ENCODE data around the gene ZKSCAN5.

ZKSCAN5 gene

DNA sequence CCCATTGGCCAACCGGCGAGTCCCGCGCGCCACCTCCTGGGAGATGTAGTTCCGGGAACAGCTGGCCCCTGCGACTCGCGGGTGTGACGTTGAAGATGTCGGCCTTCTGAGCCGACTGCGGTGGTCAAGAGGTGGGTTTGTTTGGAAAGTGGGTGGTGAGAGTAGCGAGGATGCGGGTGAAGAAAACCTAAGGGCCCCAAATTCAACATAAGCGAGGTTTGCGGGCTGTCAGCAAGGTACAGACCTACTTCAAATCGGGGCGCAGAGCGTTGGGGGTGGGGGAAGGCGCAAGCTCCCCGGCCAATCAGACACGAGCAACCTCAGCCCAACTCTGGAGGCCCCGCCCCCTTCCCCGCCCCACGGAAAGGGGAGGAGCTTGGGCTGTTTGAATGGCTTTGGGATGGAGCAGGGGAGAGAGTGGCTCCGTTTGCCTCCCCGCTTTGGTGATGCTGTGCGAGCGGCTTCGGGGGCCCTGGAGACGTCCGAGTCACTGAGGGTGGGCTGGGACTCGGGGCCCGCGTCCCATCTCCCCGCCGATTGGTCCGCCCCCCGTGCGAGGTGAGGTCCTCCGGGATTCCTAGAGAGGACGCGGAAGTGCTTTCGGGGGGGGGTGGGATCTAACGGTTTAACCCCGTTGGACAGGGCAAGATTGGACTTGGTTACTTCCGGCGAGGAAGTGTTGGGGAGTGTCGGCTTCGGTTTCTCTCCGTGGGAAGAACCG lies at the start of gene ZKSCAN5:
Gene ZKSCAN5 (plus strand): TSS at position 60 of the 721 bp plus-strand sequence. CDS start 1,383 bp downstream, outside the sequence.
- Mint-ChIP-seq H3K4me3 (peak within 1 kb of the TSS; percentile 96), H3K27me3 (ENCODE audit: low read depth) (no peaks in the 10 kb centered on the region), H3K36me3 (ENCODE audit: low read depth) (peaks cover 22% of the 10 kb centered on the region), H3K9me3 (peaks cover 3% of the 10 kb centered on the region), H3K4me1 (ENCODE audit: low read depth) (peaks cover 20% of the 10 kb centered on the region), H3K27ac (peak within 1 kb of the TSS; percentile 96)

DNA sequence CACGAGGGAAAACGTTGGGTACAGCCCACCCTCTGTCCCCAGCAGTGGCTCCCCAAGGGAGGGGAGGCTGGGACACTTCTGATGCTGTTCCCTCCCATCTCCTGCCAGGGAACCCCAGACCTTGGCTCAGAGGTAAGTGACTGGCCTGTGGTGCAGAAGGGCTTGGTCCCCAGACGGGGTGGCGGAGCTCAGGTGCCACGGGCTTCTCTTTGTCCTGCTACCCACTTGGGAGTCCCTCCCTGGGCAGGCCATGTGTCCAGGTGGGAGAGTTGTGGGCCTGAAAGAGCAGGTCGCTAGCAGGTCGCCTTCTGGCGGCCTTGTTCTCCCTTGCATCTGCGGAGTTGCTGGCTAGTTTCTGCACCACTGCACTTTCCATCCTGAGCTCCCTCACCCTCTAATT lies 48.6 kb upstream of the ZKSCAN5 start:
- no peak overlapping the region for H3K27ac Mint-ChIP-seq
- H3K27me3 Mint-ChIP-seq (ENCODE audit: low read depth) = no peaks in the 10 kb centered on the region
- no peaks in the 10 kb centered on the region for H3K9me3 Mint-ChIP-seq
- H3K4me3 Mint-ChIP-seq = no peak overlapping the region
- H3K4me1 Mint-ChIP-seq (ENCODE audit: low read depth) = peaks cover 9% of the 10 kb centered on the region
- H3K36me3 Mint-ChIP-seq (ENCODE audit: low read depth) = peaks cover 32% of the 10 kb centered on the region

DNA sequence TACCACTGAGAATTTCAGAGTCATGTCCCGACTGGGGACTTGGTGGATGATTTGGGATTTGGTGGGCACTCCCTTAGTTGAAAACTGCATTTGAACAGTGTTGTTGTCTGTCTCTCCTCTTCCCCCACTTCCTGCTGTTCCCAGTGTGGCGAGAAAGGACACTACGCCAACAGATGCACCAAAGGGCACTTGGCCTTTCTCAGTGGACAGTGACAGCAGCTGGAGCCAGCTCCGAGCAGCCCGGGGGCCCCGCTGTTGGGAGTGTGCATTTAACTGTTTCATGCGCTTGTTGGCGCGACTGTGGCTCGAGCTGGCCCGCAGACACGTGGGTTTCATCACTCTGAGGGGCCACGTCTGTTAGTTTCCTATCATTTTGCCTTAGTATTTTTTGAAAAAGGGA lies 48.2 kb upstream of the ZKSCAN5 start:
- H3K36me3 Mint-ChIP-seq (ENCODE audit: low read depth) = peaks cover 28% of the 10 kb centered on the region
- H3K9me3 Mint-ChIP-seq = no peaks in the 10 kb centered on the region
- H3K27me3 Mint-ChIP-seq (ENCODE audit: low read depth) = no peaks in the 10 kb centered on the region
- H3K4me1 Mint-ChIP-seq (ENCODE audit: low read depth) = peaks cover 12% of the 10 kb centered on the region
- H3K27ac Mint-ChIP-seq = no peak overlapping the region
- no peak overlapping the region for H3K4me3 Mint-ChIP-seq

DNA sequence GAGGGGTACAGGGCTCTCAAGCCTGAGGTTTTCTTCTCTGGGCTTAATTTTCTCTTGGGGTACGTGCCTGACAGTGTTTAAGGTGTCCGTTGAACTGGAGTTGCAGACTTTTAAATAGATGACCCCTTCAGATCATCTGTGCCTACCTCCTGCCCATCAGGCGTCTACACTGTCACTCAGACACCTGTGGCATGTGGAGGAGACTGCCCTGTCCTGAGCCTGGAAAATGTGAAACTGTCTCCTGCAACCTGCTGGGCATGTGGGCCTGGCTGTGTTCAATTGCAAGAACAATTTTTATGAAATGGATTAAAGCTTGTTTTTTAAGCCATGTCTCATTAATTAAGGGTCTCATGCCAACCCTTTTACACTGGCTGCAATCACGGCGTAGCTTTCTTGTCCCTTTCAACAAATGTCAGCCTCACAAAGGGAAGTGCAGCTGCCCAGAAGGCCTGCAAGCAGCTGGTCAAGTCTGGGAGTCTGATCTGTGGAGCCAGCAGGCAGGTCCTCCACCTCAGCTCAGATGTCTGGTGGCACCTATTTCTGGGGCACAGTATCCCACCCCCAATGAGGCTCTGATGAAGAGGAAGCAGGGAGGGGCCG lies 47.3 kb upstream of the ZKSCAN5 start:
- Mint-ChIP-seq H3K9me3 (no peaks in the 10 kb centered on the region), H3K27me3 (ENCODE audit: low read depth) (no peaks in the 10 kb centered on the region), H3K36me3 (ENCODE audit: low read depth) (peaks cover 28% of the 10 kb centered on the region), H3K4me3 (no peak overlapping the region), H3K27ac (no peak overlapping the region), H3K4me1 (ENCODE audit: low read depth) (peaks cover 13% of the 10 kb centered on the region)

DNA sequence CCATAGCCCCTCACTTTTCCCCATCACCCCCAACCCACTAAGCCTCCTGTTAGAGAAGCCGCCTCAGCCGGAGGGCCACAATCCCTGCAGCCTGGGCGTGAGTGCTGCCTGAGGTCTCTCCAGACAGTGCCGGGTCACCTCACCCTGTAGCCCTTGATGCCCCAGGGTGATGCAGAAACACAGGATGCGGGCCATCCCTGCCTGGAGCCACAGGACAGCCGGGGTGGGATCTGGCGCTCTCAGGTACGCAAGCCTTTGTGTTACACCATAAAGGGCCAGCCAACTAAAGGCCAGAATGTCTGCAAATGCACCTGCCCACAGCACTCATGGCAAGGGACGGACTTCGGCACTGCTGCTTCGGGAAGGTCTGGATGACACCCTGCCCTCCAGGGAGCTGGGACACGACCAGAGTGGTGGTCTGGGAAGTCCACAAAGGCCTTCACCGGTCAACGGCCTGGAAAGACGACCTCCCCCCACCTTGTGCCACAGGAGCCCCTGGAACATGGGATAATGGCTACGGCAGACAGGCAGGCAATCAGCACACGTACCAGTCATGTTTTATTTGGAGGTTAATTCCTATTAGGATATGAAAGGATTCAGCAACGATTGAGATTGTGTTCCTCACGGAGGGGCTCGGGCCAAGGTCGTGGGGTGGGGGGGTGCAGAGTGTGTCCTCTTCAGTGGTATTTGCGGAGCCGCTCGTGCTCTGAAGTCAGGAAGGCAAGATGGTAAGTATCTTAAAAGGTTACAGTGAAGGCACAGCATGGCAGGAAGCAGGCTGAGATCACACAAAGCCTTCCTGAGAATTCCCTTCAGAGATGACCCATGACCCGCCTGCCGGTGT lies 46.6 kb upstream of the ZKSCAN5 start:
- no peaks in the 10 kb centered on the region for H3K27me3 Mint-ChIP-seq (ENCODE audit: low read depth)
- no peak overlapping the region for H3K4me3 Mint-ChIP-seq
- peaks cover 31% of the 10 kb centered on the region for H3K36me3 Mint-ChIP-seq (ENCODE audit: low read depth)
- H3K27ac Mint-ChIP-seq = no peak overlapping the region
- peaks cover 13% of the 10 kb centered on the region for H3K4me1 Mint-ChIP-seq (ENCODE audit: low read depth)
- H3K9me3 Mint-ChIP-seq = no peaks in the 10 kb centered on the region

DNA sequence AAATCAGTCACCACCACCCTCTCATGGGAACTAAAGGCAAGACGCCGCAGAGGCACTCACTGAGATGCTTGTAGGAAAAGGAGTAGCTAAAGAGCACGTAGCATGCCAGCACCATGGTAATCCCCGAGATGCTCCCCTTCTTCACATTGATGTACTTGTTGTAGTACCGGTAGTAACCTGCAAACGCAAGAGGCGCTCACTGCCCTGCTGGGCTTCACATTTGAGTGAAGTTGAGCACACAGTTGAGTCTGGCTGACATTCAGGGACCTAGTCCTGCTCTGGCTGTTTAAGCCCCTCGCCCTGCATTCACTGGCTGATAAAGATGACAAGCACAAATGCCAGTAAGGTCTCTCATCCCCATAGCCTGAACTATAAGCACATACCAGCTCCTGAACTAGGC lies 45.4 kb upstream of the ZKSCAN5 start:
- peaks cover 29% of the 10 kb centered on the region for H3K36me3 Mint-ChIP-seq (ENCODE audit: low read depth)
- no peak overlapping the region for H3K27ac Mint-ChIP-seq
- H3K4me3 Mint-ChIP-seq = no peak overlapping the region
- H3K27me3 Mint-ChIP-seq (ENCODE audit: low read depth) = no peaks in the 10 kb centered on the region
- H3K9me3 Mint-ChIP-seq = no peaks in the 10 kb centered on the region
- peaks cover 16% of the 10 kb centered on the region for H3K4me1 Mint-ChIP-seq (ENCODE audit: low read depth)

DNA sequence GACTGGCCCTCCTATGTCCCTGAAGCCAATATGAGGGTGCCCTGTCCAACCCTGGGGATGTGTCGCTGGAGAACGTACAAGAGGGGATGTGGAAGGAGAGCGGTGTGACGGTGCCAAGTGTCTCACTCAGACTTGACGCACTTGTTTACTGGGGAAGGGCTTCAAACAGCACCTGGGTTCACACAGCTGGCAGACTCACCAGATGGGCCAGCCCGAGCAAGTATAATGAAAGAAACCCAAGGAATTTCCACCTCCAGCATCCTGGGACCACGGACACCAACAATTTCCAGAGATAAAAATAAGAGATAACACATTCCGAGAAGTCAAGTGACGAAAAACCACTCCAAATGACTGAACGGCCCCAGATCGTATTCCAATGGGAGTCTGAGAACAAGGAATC lies 43.8 kb upstream of the ZKSCAN5 start:
- Mint-ChIP-seq H3K27me3 (ENCODE audit: low read depth) (no peaks in the 10 kb centered on the region), H3K9me3 (no peaks in the 10 kb centered on the region), H3K4me1 (ENCODE audit: low read depth) (peaks cover 21% of the 10 kb centered on the region), H3K4me3 (no peak overlapping the region), H3K27ac (no peak overlapping the region), H3K36me3 (ENCODE audit: low read depth) (peaks cover 28% of the 10 kb centered on the region)

DNA sequence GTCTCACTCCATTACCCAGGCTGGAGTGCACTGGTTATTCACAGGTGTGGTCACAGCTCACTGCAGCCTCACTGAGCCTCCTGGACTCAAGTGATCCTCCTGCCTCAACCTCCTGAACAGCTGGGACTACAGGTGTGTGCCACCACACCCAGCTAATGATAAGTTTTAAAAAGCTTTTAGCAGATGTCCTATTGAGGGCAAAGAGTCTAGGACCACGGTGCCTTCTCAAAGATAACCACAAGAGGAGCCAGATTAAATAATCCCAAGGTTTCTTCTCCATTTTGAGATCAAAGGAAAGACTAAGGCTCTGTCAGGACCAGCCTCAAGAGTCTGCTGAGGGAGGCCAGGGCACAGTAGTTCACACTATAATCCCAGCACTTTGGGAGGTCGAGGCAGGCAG lies 43.2 kb upstream of the ZKSCAN5 start:
- H3K9me3 Mint-ChIP-seq = no peaks in the 10 kb centered on the region
- peaks cover 24% of the 10 kb centered on the region for H3K4me1 Mint-ChIP-seq (ENCODE audit: low read depth)
- H3K4me3 Mint-ChIP-seq = no peak overlapping the region
- peaks cover 31% of the 10 kb centered on the region for H3K36me3 Mint-ChIP-seq (ENCODE audit: low read depth)
- no peak overlapping the region for H3K27ac Mint-ChIP-seq
- H3K27me3 Mint-ChIP-seq (ENCODE audit: low read depth) = no peaks in the 10 kb centered on the region

DNA sequence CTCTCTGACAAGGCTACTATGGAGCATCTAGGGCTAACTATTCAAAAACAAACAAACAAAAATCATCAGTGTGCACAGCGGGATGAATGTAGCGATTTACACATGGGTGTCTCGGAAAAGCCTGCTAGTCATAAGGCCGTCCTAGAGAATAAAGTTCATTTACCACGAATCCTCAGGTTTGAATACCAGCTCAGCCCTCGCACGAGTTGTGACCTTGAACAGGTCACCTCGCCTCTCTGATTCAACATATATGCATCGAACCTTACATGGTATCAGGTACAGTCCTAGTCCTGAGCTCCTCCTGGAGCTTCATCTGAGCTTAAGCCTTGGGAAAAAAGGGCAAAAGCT lies 39.1 kb upstream of the ZKSCAN5 start:
- peaks cover 18% of the 10 kb centered on the region for H3K36me3 Mint-ChIP-seq (ENCODE audit: low read depth)
- H3K27ac Mint-ChIP-seq = peak overlapping the region; percentile 92
- H3K4me3 Mint-ChIP-seq = peak overlapping the region; percentile 96
- peaks cover 3% of the 10 kb centered on the region for H3K27me3 Mint-ChIP-seq (ENCODE audit: low read depth)
- no peaks in the 10 kb centered on the region for H3K9me3 Mint-ChIP-seq
- H3K4me1 Mint-ChIP-seq (ENCODE audit: low read depth) = peaks cover 24% of the 10 kb centered on the region

DNA sequence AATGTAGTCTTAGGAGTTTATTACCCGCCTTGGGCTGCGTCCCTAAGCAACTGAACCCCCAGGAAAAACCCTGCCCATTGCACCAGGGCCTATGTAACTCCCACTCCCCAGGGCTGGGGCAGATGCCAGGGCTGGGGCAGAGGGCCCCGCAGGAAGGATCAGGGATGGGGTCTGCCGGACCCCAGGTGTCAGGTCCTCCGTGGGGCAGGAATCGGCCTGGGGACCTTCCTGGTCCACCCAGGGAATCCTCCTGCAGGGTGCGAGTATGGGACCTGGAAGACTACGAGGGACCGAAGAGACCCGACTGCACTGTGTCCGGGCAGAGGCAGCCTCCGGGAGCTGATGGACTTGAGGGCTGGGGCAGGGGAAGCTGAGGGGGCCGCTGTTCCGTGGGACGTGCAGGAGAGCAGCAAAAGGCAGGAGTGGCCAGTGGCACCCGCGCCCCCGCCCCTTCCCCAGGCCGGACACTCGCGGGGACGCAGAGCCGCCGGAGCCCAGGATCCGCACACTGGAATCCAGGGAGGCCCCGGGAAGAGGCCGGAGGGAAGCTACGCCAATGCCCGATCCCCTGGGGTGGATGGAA lies 36.0 kb upstream of the ZKSCAN5 start:
- Mint-ChIP-seq H3K27me3 (ENCODE audit: low read depth) (peaks cover 3% of the 10 kb centered on the region), H3K9me3 (no peaks in the 10 kb centered on the region), H3K4me1 (ENCODE audit: low read depth) (peaks cover 22% of the 10 kb centered on the region), H3K27ac (no peak overlapping the region), H3K4me3 (no peak overlapping the region), H3K36me3 (ENCODE audit: low read depth) (peaks cover 15% of the 10 kb centered on the region)

DNA sequence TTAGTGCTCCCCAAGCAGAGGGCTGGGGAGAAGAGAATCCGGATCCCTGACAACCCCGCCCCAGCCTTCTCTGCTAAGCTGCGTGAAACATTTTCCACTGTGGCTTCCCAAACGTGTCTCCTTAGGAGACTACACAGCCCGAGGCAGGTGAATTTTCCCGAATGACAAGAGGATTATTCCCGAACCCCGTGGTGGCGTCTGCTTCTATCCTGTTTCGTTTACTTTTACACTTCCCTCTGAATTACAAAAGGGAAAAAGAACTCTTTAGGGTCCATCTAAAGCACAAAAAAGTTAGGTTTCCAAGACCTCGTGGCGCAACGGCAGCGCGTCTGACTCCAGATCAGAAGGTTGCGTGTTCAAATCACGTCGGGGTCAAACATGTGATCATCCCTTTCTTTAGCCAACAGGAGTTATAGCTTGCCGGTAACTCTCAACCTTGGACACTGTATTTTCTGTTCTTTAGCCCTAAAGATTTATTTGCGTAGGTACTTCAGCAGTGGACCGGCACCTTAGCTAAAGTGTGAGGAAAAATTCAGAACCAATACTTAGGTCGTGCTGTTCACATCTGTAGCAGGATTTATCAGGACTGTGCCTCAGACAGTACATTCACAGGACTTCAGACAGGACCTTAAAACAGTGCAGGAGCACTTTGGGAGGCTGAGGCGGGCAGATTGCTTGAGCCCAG lies 34.9 kb upstream of the ZKSCAN5 start:
- Mint-ChIP-seq H3K4me3 (no peak overlapping the region), H3K36me3 (ENCODE audit: low read depth) (peaks cover 11% of the 10 kb centered on the region), H3K4me1 (ENCODE audit: low read depth) (peaks cover 21% of the 10 kb centered on the region), H3K27me3 (ENCODE audit: low read depth) (peaks cover 3% of the 10 kb centered on the region), H3K9me3 (no peaks in the 10 kb centered on the region), H3K27ac (no peak overlapping the region)

DNA sequence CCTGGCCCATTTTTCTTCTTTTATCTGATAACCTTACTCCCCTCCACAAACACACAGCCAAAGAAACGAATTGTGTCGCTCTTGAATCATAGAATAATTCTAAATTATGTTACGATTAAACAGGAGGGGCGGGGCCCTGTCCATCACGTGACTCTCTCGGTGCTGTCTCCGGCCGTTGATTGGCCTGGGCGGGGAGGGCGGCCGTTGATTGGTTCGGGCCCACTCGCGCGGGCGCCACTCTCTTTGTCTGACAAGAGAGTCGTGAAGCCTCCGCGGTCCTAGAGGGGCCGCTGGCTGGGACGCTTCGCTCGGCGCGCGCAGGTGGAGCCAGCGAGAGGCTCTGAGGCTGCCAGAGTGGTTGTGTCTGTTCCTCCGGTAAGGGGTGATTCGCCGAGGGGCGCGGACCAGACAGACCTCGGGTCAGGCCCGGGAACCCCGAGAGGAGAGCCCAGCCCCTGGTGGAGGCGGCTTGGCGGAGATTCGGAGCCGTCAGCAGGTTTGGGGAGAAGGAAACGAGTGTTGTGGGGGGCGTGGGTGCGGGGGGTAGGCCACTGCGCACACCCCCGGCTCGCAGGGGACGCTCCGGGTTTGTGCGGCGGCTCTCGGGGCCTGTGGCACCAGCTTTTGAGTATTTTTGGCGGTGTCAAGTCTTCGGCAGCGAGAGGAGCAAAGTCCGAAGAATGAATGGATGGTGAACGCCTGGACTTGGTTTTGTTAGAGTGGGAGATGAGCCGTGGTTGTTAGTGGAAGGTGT lies 31.7 kb upstream of the ZKSCAN5 start, which contains the start of gene ZNF789:
Gene ZNF789 (plus strand): TSS at position 330 of the 754 bp plus-strand sequence. CDS start 3,567 bp downstream, outside the sequence.
- Mint-ChIP-seq H3K9me3 (no peaks in the 10 kb centered on the region), H3K27ac (peak within 1 kb of the TSS; percentile 92), H3K4me1 (ENCODE audit: low read depth) (peaks cover 24% of the 10 kb centered on the region), H3K27me3 (ENCODE audit: low read depth) (peaks cover 3% of the 10 kb centered on the region), H3K4me3 (peak within 1 kb of the TSS; percentile 96), H3K36me3 (ENCODE audit: low read depth) (peaks cover 13% of the 10 kb centered on the region)

DNA sequence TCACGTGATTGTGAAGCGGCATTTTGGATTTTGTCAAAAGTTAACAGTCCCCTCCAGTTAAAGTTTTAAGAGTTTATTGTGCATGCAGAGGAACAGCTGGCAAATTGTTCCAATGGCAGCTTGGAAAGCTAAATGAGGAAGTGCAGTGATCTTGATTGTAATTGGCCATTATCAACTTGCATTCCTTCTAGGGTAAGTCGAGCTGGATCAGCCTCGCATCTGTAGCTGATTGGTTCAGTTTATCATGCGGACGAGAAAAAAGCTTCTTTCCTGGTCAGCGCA lies 31.2 kb upstream of the ZKSCAN5 start:
- peaks cover 3% of the 10 kb centered on the region for H3K27me3 Mint-ChIP-seq (ENCODE audit: low read depth)
- peaks cover 29% of the 10 kb centered on the region for H3K4me1 Mint-ChIP-seq (ENCODE audit: low read depth)
- peak overlapping the region; percentile 92 for H3K27ac Mint-ChIP-seq
- peaks cover 16% of the 10 kb centered on the region for H3K36me3 Mint-ChIP-seq (ENCODE audit: low read depth)
- H3K9me3 Mint-ChIP-seq = no peaks in the 10 kb centered on the region
- H3K4me3 Mint-ChIP-seq = peak overlapping the region; percentile 96

DNA sequence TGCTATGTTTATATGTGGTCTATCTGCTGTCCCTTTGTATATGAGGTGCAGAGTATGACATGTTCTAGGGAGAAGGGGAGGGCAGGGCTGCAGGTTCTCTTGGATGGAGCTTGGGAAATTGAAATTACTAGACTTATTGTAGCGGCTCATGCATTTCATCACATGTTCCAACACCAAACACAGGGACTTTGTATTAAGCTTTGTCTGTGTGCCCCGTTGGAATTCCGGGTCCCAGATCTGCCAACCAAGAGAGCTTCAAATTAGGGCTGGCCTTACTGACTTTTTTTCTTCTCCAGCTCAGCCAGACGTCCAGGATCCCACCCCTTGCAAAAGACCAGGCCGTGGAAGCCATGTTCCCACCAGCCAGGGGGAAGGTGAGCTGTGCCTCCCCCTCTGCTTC lies 28.4 kb upstream of the ZKSCAN5 start:
- no peak overlapping the region for H3K4me3 Mint-ChIP-seq
- no peaks in the 10 kb centered on the region for H3K27me3 Mint-ChIP-seq (ENCODE audit: low read depth)
- peaks cover 28% of the 10 kb centered on the region for H3K4me1 Mint-ChIP-seq (ENCODE audit: low read depth)
- no peak overlapping the region for H3K27ac Mint-ChIP-seq
- H3K36me3 Mint-ChIP-seq (ENCODE audit: low read depth) = peaks cover 23% of the 10 kb centered on the region
- H3K9me3 Mint-ChIP-seq = no peaks in the 10 kb centered on the region
